ENCODE measurements around the gene ZCCHC3. TPM values are rescaled to one million over a fixed set of nuclear protein-coding genes. Genes with fewer than 3 reads are reported as not detected.

The ZCCHC3 gene
- total and polyA plus RNA-seq, 2 experiments from 2014 or later, result 26.5 to 66.3 TPM

- Histone ChIP-seq H3K79me2 (replicated peaks; ENCODE audit: insufficient read depth) (peaks cover 34% of the 10 kb centered on the region), H3K27me3 (ENCODE audit: insufficient read depth) (peaks cover 37% of the 10 kb centered on the region), H3F3A (replicated peaks; ENCODE audit: low read depth) (peaks cover 22% of the 10 kb centered on the region), H3K27ac (ENCODE audit: low read depth) (no peak overlapping the region), H3K4me3 (no peak overlapping the region), H4K20me1 (replicated peaks; ENCODE audit: insufficient read depth) (peaks cover 5% of the 10 kb centered on the region; the same call in 1 of the 2 replicates), H3K4me2 (no peak overlapping the region), H3K36me3 (ENCODE audit: insufficient read depth) (no peaks in the 10 kb centered on the region), H3K9me2 (ENCODE audit: insufficient read depth) (no peaks in the 10 kb centered on the region), H2AFZ (no peak overlapping the region), H3K4me1 (ENCODE audit: insufficient read depth) (peaks cover 30% of the 10 kb centered on the region)
- Mint-ChIP-seq H3K27ac (no peak overlapping the region), H3K9me3 (peaks cover 5% of the 10 kb centered on the region; the same call in 2 of the 3 replicates), H3K27me3 (ENCODE audit: insufficient read depth, low read depth, poor library complexity) (peaks cover 30% of the 10 kb centered on the region), H3K36me3 (ENCODE audit: low read depth) (peaks cover 21% of the 10 kb centered on the region), H3K4me3 (no peak overlapping the region; the same call in 2 of the 3 replicates), H3K4me1 (peaks cover 13% of the 10 kb centered on the region)
- no peak for ATAC-seq
- DNase-seq (ENCODE audit: low spot score), result no peak
- no peak for TF ChIP-seq POLR2AphosphoS5 (IDR thresholded peaks at IDR 0.05; ENCODE audit: low read depth)
- no peak for TF ChIP-seq ZNF462 (CRISPR knock-in tag; IDR thresholded peaks at IDR 0.05)
- TF ChIP-seq ETS1 (IDR thresholded peaks at IDR 0.05), result no peak
- no peak for TF ChIP-seq JUNB (IDR thresholded peaks at IDR 0.05; ENCODE audit: unreplicated experiment)
- TF ChIP-seq STAT1 (IDR thresholded peaks at IDR 0.05; ENCODE audit: unreplicated experiment), result no peak
- no peak for TF ChIP-seq REST (IDR thresholded peaks at IDR 0.05; ENCODE audit: unreplicated experiment)
- no peak for TF ChIP-seq ZNF114 (CRISPR knock-in tag; IDR thresholded peaks at IDR 0.05)
- TF ChIP-seq EZH2 (IDR thresholded peaks at IDR 0.05; ENCODE audit: low read depth, unreplicated experiment), result no peak
- no peak for TF ChIP-seq NANOG (IDR thresholded peaks at IDR 0.05; ENCODE audit: borderline replicate concordance)
- TF ChIP-seq EZH2phosphoT487 (IDR thresholded peaks at IDR 0.05; ENCODE audit: unreplicated experiment), result no peak
- TF ChIP-seq CTCF (conservative IDR thresholded peaks at IDR 0.05; ENCODE audit: low read depth in 2 of 2), result no peak
- no peak for TF ChIP-seq ZNF331 (CRISPR knock-in tag; IDR thresholded peaks at IDR 0.05; ENCODE audit: low read depth)
- no peak for TF ChIP-seq CREB1 (CRISPR knock-in tag; IDR thresholded peaks at IDR 0.05; ENCODE audit: low read depth)
Observed at GRCh38 chr20:294602-295001, 2.8 kb upstream of the ZCCHC3 start.

Data from GM23338 (cell line).